Neural progenitor cell (in vitro differentiated cells): ENCODE data around the gene DIAPH3. TPM values are rescaled to one million over a fixed set of nuclear protein-coding genes. Genes with fewer than 3 reads are reported as not detected.

Experiments used
- DNase-seq: peaks from one replicate; pipeline ENCODE4 v3.0.0-alpha.2; 2016; ENCODE audit warnings: low spot score
- H2AFZ ChIP-seq: fragments of 200-600 bp; sonication (generic); replicated peaks from 2 replicates; pipeline ENCODE4 v1.6.1; 2016; ENCODE audit warnings: antibody characterized with exemption
- H3F3A ChIP-seq: fragments of 200-600 bp; sonication (generic); 2 replicates; pipeline ENCODE4 v1.6.1; 2016; ENCODE audit warnings: antibody characterized with exemption, low read depth
- H3K27ac ChIP-seq: fragments of 200-600 bp; sonication (generic); 2 replicates; pipeline ENCODE4 v1.5.1; 2016; ENCODE audit warnings: mild to moderate bottlenecking
- H3K27me3 ChIP-seq: fragments of 200-600 bp; sonication (generic); 2 replicates; pipeline ENCODE4 v1.6.1; 2016; ENCODE audit warnings: mild to moderate bottlenecking, moderate library complexity
- H3K36me3 ChIP-seq: fragments of 200-600 bp; sonication (generic); 2 replicates; pipeline ENCODE4 v1.5.1; 2016
- H3K4me1 ChIP-seq: fragments of 200-600 bp; sonication (generic); 2 replicates; pipeline ENCODE4 v1.6.1; 2016; ENCODE audit warnings: mixed run types
- H3K4me2 ChIP-seq: fragments of 200-600 bp; sonication (generic); 2 replicates; pipeline ENCODE4 v1.6.1; 2016
- H3K4me3 ChIP-seq: fragments of 200-600 bp; sonication (generic); 2 replicates; pipeline ENCODE4 v1.5.1; 2016
- H3K79me2 ChIP-seq: fragments of 200-600 bp; sonication (generic); 2 replicates; pipeline ENCODE4 v1.6.1; 2016; ENCODE audit warnings: low read depth
- H3K9ac ChIP-seq: fragments of 200-600 bp; sonication (generic); 2 replicates; pipeline ENCODE4 v1.6.1; 2016
- H3K9me3 ChIP-seq: fragments of 200-600 bp; sonication (generic); 2 replicates; pipeline ENCODE4 v1.5.1; 2016; ENCODE audit warnings: low read depth
- H4K20me1 ChIP-seq: fragments of 200-600 bp; sonication (generic); 2 replicates; pipeline ENCODE4 v1.6.1; 2016; ENCODE audit warnings: low read depth
- H3K27ac Mint-ChIP-seq: 3 replicates; pipeline ENCODE4 v1.8.0; 2021; ENCODE audit warnings: mixed read lengths
- H3K27me3 Mint-ChIP-seq: 2 replicates; pipeline ENCODE4 v1.8.0; 2022; ENCODE audit warnings: low read depth, mild to moderate bottlenecking, inconsistent platforms, moderate library complexity, mixed read lengths; ENCODE audit not compliant: insufficient read depth
- H3K36me3 Mint-ChIP-seq: 3 replicates; pipeline ENCODE4 v1.8.0; 2021; ENCODE audit warnings: mixed read lengths
- H3K4me1 Mint-ChIP-seq: 3 replicates; pipeline ENCODE4 v1.8.0; 2021; ENCODE audit warnings: mixed read lengths
- H3K4me3 Mint-ChIP-seq: 3 replicates; pipeline ENCODE4 v1.8.0; 2021; ENCODE audit warnings: mild to moderate bottlenecking, moderate library complexity, mixed read lengths
- H3K9me3 Mint-ChIP-seq: 3 replicates; pipeline ENCODE4 v1.8.0; 2020; ENCODE audit warnings: mixed read lengths
- CTCF ChIP-seq: fragments of 200-600 bp; sonication (generic); IDR thresholded peaks from 2 replicates; pipeline ENCODE4 v1.5.1; 2017; ENCODE audit warnings: antibody characterized with exemption, mild to moderate bottlenecking
- EZH2 ChIP-seq: fragments of 200-600 bp; sonication (generic); IDR thresholded peaks from 2 replicates; pipeline ENCODE4 v1.6.1; 2017; ENCODE audit warnings: antibody characterized with exemption, mild to moderate bottlenecking, moderate library complexity
- EZH2phosphoT487 ChIP-seq: fragments of 200-600 bp; sonication (generic); IDR thresholded peaks from 2 replicates; pipeline ENCODE4 v1.6.1; 2017; ENCODE audit warnings: antibody characterized with exemption
- total RNA-seq: library from RNA; depleted of rRNA; stranded (reverse); fragments of >200 nt; gene quantifications from 2 replicates; pipeline ENCODE4 v1.2.3, GENCODE V29; 2015; ENCODE audit warnings: low replicate concordance

The DIAPH3 gene
- total RNA-seq, 1 donor from 2014 or later, result 51.5 TPM

GRCh38 chr13:59666504-59666903, 497.2 kb downstream of the DIAPH3 start:
- Histone ChIP-seq H3K79me2 (no peaks in the 10 kb centered on the region), H2AFZ (no peak overlapping the region)

GRCh38 chr13:59665732-59666131, 498.0 kb downstream of the DIAPH3 start:
- Histone ChIP-seq H3K4me2 (no peak overlapping the region), H3K9me3 (no peaks in the 10 kb centered on the region), H4K20me1 (no peaks in the 10 kb centered on the region), H3K79me2 (no peaks in the 10 kb centered on the region), H3K27ac (no peak overlapping the region), H3K36me3 (no peaks in the 10 kb centered on the region), H3K4me1 (peaks cover 7% of the 10 kb centered on the region), H3K4me3 (no peak overlapping the region), H3F3A (no peaks in the 10 kb centered on the region), H3K27me3 (no peaks in the 10 kb centered on the region), H2AFZ (no peak overlapping the region), H3K9ac (no peak overlapping the region)
- H3K27me3 Mint-ChIP-seq, result no peaks in the 10 kb centered on the region
- no peak overlapping the region for H3K27ac Mint-ChIP-seq
- no peak for TF ChIP-seq EZH2
- TF ChIP-seq CTCF, result no peak
- TF ChIP-seq EZH2phosphoT487, result no peak
- DNase-seq, result no peak
- H3K4me3 Mint-ChIP-seq, result no peak overlapping the region
- H3K4me1 Mint-ChIP-seq, result peaks cover 5% of the 10 kb centered on the region
- peaks cover 12% of the 10 kb centered on the region for H3K36me3 Mint-ChIP-seq
- H3K9me3 Mint-ChIP-seq, result no peaks in the 10 kb centered on the region

More at GRCh38 chr13:59666504-59666903, 497.2 kb downstream of the DIAPH3 start:
- Histone ChIP-seq H4K20me1 (no peaks in the 10 kb centered on the region), H3K4me3 (no peak overlapping the region), H3K4me1 (peaks cover 6% of the 10 kb centered on the region), H3K4me2 (no peak overlapping the region), H3K9ac (no peak overlapping the region), H3K9me3 (no peaks in the 10 kb centered on the region), H3K27ac (no peak overlapping the region), H3K27me3 (no peaks in the 10 kb centered on the region), H3F3A (no peaks in the 10 kb centered on the region), H3K36me3 (no peaks in the 10 kb centered on the region)
- Mint-ChIP-seq H3K27me3 (no peaks in the 10 kb centered on the region), H3K4me3 (no peak overlapping the region), H3K4me1 (peaks cover 5% of the 10 kb centered on the region), H3K9me3 (no peaks in the 10 kb centered on the region), H3K36me3 (peaks cover 12% of the 10 kb centered on the region), H3K27ac (no peak overlapping the region)
- TF ChIP-seq EZH2 (no peak), CTCF (no peak), EZH2phosphoT487 (no peak)
- DNase-seq, result no peak

GRCh38 chr13:59665184-59665583, 498.5 kb downstream of the DIAPH3 start:
- H3K79me2 ChIP-seq, result no peaks in the 10 kb centered on the region
- peaks cover 5% of the 10 kb centered on the region for H3K4me1 Mint-ChIP-seq
- H3K36me3 Mint-ChIP-seq, result peaks cover 12% of the 10 kb centered on the region
- no peak overlapping the region for H3K4me3 ChIP-seq
- no peak for DNase-seq
- H3K9ac ChIP-seq, result no peak overlapping the region
- no peaks in the 10 kb centered on the region for H3K36me3 ChIP-seq
- no peaks in the 10 kb centered on the region for H3F3A ChIP-seq
- H3K4me1 ChIP-seq, result peaks cover 12% of the 10 kb centered on the region
- H3K4me2 ChIP-seq, result no peak overlapping the region
- no peak overlapping the region for H3K27ac Mint-ChIP-seq
- no peak for TF ChIP-seq CTCF
- no peak for TF ChIP-seq EZH2
- TF ChIP-seq EZH2phosphoT487, result no peak
- H2AFZ ChIP-seq, result no peak overlapping the region
- H3K4me3 Mint-ChIP-seq, result no peak overlapping the region
- no peaks in the 10 kb centered on the region for H3K27me3 ChIP-seq
- no peaks in the 10 kb centered on the region for H3K9me3 ChIP-seq
- H3K9me3 Mint-ChIP-seq, result no peaks in the 10 kb centered on the region
- H3K27me3 Mint-ChIP-seq, result no peaks in the 10 kb centered on the region
- H3K27ac ChIP-seq, result no peak overlapping the region
- no peaks in the 10 kb centered on the region for H4K20me1 ChIP-seq

- Histone ChIP-seq H3K36me3 (no peaks in the 10 kb centered on the region), H3K4me3 (no peak overlapping the region), H3K9me3 (no peaks in the 10 kb centered on the region), H4K20me1 (no peaks in the 10 kb centered on the region), H2AFZ (no peak overlapping the region), H3K4me1 (peaks cover 14% of the 10 kb centered on the region), H3K4me2 (no peak overlapping the region), H3F3A (no peaks in the 10 kb centered on the region), H3K27me3 (no peaks in the 10 kb centered on the region), H3K9ac (no peak overlapping the region), H3K79me2 (no peaks in the 10 kb centered on the region), H3K27ac (no peak overlapping the region)
- TF ChIP-seq CTCF (no peak), EZH2phosphoT487 (no peak), EZH2 (no peak)
- no peaks in the 10 kb centered on the region for H3K9me3 Mint-ChIP-seq
- DNase-seq, result no peak
- no peak overlapping the region for H3K4me3 Mint-ChIP-seq
- no peak overlapping the region for H3K27ac Mint-ChIP-seq
- H3K27me3 Mint-ChIP-seq, result no peaks in the 10 kb centered on the region
- H3K4me1 Mint-ChIP-seq, result peaks cover 5% of the 10 kb centered on the region
- H3K36me3 Mint-ChIP-seq, result peaks cover 12% of the 10 kb centered on the region
Observed at GRCh38 chr13:59664586-59664985, 499.1 kb downstream of the DIAPH3 start.
